ENCODE measurements around the gene PPP2R5B.

The PPP2R5B gene

DNA sequence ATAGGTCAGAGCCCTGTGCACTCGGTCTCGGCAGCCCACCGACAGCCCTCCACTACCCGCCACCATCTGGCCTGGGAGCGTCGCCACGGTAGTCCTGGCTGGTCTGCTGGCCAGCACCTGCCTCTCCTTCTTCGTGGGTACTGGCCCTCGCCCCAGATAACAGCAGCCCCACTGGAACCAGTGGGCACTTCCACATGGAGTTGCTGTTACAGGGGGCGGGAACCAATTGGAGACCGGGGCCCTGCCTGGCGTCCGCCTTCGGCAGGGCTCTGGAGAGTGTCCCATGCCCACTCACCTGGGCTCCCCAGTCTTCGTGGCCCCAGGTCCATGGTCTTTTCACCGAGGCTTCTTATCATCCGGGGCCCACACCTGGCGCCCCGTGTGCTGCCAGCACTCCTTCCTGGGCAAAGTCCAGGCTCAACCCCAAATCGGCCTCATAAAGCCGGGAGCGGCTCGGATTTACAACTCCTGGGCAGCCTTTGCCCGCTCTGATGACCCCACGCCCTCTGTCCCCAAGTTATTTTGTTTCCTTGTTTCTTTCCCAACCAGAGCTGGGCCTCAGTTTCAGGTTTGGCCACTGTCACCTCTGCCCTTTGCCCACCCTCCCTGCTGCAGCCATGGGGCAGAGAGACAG lies 33.2 kb upstream of the PPP2R5B start:
- Histone ChIP-seq H3K27me3 (no peaks in the 10 kb centered on the region), H3K36me3 (peaks cover 28% of the 10 kb centered on the region), H3K4me3 (ENCODE audit: low read depth in 1 of 2, low read length in 1 of 2) (no peak overlapping the region), H3K4me1 (ENCODE audit: control insufficient read depth in 1 of 2, insufficient read depth in 1 of 2, low read depth in 1 of 2, low read length in 1 of 2) (peaks cover 51 to 54% of the 10 kb centered on the region in 2 experiments), H3K9me3 (no peaks in the 10 kb centered on the region), H3K27ac (no peak overlapping the region)
- TF ChIP-seq, protein P1, sequence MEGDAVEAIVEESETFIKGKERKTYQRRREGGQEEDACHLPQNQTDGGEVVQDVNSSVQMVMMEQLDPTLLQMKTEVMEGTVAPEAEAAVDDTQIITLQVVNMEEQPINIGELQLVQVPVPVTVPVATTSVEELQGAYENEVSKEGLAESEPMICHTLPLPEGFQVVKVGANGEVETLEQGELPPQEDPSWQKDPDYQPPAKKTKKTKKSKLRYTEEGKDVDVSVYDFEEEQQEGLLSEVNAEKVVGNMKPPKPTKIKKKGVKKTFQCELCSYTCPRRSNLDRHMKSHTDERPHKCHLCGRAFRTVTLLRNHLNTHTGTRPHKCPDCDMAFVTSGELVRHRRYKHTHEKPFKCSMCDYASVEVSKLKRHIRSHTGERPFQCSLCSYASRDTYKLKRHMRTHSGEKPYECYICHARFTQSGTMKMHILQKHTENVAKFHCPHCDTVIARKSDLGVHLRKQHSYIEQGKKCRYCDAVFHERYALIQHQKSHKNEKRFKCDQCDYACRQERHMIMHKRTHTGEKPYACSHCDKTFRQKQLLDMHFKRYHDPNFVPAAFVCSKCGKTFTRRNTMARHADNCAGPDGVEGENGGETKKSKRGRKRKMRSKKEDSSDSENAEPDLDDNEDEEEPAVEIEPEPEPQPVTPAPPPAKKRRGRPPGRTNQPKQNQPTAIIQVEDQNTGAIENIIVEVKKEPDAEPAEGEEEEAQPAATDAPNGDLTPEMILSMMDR (IDR thresholded peaks at IDR 0.05), result no peak

DNA sequence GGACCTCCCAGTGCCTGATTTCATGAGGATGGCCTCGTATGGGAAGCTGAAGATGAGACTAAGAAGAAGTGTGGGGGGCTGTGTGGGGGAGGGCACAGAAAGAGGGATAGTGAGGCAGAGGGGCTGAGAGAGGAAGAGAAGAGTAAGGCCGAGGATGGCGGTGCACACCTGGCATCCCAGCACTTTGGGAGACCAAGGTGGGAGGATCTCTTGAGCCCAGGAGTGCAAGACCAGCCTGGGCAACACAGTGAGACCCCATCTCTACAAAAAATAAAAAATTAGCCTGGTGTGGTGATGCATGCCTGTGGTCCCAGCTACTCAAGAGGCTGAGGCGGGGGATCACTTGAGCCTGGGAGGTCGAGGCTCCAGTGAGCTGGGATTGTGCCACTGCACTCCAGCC lies 32.6 kb upstream of the PPP2R5B start:
- Histone ChIP-seq H3K27ac (no peak overlapping the region), H3K4me1 (ENCODE audit: control insufficient read depth in 1 of 2, insufficient read depth in 1 of 2, low read depth in 1 of 2, low read length in 1 of 2) (peaks cover 48 to 51% of the 10 kb centered on the region in 2 experiments), H3K27me3 (no peaks in the 10 kb centered on the region), H3K4me3 (ENCODE audit: low read depth in 1 of 2, low read length in 1 of 2) (no peak overlapping the region), H3K9me3 (no peaks in the 10 kb centered on the region), H3K36me3 (peaks cover 33% of the 10 kb centered on the region)
- TF ChIP-seq, protein P1 (IDR thresholded peaks at IDR 0.05), result no peak

DNA sequence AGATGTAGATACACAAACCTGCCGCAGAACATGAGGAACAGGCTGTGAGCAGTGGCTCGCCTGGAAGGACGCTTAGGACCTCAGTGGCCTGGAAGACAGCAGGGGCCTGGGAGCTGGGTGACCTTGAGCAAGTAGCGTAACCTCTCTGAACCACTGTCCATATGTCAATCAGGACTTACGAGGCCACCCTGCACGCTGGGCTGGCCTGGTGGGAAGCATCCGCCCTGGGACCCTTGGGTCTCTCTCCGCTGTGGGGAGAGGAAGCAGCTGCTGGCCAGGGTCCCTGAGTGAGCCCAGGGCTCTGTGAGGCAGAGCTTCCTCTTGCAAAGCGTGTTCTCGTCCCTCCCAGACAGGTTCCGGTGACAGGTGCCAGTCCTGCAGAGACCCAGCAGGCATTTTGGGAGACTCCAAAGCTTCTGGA lies 32.1 kb upstream of the PPP2R5B start:
- H3K27ac ChIP-seq, result peak overlapping the region; percentile 15
- no peak overlapping the region for H3K4me3 ChIP-seq (ENCODE audit: low read depth in 1 of 2, low read length in 1 of 2)
- H3K4me1 ChIP-seq (ENCODE audit: control insufficient read depth in 1 of 2, insufficient read depth in 1 of 2, low read depth in 1 of 2, low read length in 1 of 2), result peaks cover 42 to 45% of the 10 kb centered on the region in 2 experiments
- H3K9me3 ChIP-seq, result no peaks in the 10 kb centered on the region
- H3K27me3 ChIP-seq, result no peaks in the 10 kb centered on the region
- peaks cover 39% of the 10 kb centered on the region for H3K36me3 ChIP-seq
- TF ChIP-seq, protein P1 (IDR thresholded peaks at IDR 0.05), result no peak

DNA sequence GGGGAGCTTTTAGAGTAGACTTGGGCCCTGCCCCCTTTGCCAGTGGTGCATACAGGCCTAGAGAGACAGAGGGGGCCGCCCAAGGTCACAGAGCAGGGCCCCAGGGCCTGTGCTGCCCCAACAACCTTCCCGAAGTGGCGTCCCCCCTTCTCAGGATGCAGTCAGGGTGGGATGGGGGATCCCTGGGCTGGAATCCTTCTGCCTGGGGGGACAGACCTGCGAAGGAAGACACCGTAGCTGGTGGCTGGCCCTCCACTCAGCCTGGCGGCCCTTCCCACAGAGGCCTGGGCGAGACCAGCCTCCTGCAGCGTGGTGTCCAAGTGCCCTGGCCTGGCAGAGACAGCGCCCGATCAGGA lies 31.7 kb upstream of the PPP2R5B start:
- H3K27ac ChIP-seq, result peak overlapping the region; percentile 15
- peaks cover 43% of the 10 kb centered on the region for H3K36me3 ChIP-seq
- no peaks in the 10 kb centered on the region for H3K9me3 ChIP-seq
- H3K4me1 ChIP-seq (ENCODE audit: control insufficient read depth in 1 of 2, insufficient read depth in 1 of 2, low read depth in 1 of 2, low read length in 1 of 2), result peaks cover 38 to 41% of the 10 kb centered on the region in 2 experiments
- H3K27me3 ChIP-seq, result no peaks in the 10 kb centered on the region
- no peak overlapping the region for H3K4me3 ChIP-seq (ENCODE audit: low read depth in 1 of 2, low read length in 1 of 2)
- TF ChIP-seq, protein P1 (IDR thresholded peaks at IDR 0.05), result no peak

DNA sequence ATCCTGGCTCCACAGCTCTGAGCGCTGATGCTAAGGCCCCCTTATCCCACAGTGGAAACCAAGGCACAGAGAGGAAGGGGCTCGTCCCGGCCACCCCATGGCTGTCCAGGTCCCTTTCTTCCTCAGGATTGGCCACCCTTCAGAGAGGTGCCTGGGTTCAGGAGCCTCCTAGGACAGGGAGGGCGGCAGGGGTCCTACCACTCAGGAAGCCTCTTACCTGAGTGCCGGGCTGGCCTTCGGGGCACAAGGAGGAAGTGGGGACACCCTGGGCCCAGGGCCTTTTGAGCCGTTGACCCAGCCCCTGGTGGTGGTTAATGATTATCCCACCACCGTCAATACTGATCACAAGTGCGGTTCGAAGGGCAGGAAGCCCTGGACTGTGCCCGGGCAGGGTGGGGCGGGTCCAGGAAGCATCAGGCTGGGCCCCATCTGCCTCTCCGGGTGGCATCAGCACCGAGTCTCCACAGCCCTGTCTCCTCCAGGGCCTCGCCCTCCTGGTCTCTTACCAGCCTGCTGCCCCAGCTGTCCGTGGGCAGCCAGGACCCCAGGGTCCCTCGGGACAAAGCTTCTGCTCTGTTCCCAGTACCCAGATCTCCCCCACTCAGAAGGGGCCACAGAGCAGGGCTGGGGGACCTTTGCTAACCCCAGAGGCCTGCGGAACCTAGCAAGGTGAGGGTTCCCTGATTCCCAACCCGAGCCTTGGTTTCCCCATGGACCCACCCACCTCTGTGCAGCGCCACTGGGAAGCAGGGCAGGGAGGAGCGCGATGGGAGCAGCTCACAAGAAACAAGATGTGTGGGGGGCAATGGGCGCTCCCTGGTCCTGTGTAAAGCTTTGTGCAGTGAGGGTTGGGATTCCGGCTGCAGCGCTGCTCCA lies 31.1 kb upstream of the PPP2R5B start:
- peaks cover 49% of the 10 kb centered on the region for H3K36me3 ChIP-seq
- no peaks in the 10 kb centered on the region for H3K27me3 ChIP-seq
- no peak overlapping the region for H3K4me3 ChIP-seq (ENCODE audit: low read depth in 1 of 2, low read length in 1 of 2)
- TF ChIP-seq, protein P1 (IDR thresholded peaks at IDR 0.05), result no peak
- H3K4me1 ChIP-seq (ENCODE audit: control insufficient read depth in 1 of 2, insufficient read depth in 1 of 2, low read depth in 1 of 2, low read length in 1 of 2), result peaks cover 32 to 35% of the 10 kb centered on the region in 2 experiments
- H3K27ac ChIP-seq, result peak overlapping the region; percentile 38
- H3K9me3 ChIP-seq, result no peaks in the 10 kb centered on the region

Data from neutrophil (primary cell).